Stimulated activated CD4-positive, alpha-beta T cell treated with anti-CD3 and anti-CD28 coated beads, TNF-alpha, amount 100 ng/mL, for 48 hours (primary cell): Measurements from ENCODE around the gene PADI2.

ENCODE experiments used
- DNase-seq, 3 donors: peaks; one replicate each; pipeline ENCODE4 v3.0.0-alpha.2; 2020; ENCODE audit warnings: low read depth in 3 of 3

The PADI2 gene

GRCh38 chr1:17021896-17022295, 97.4 kb downstream of the PADI2 start:
- DNase-seq, result no peak

GRCh38 chr1:17020502-17020901, 98.7 kb downstream of the PADI2 start:
- DNase-seq, result no peak

GRCh38 chr1:17018849-17019248, 100.4 kb downstream of the PADI2 start:
- DNase-seq, result no peak

GRCh38 chr1:17017435-17017834, 101.8 kb downstream of the PADI2 start:
- DNase-seq, result no peak
